NK-92 (cell line): Measurements from ENCODE around the gene ROR1.

Experiments used
- DNase-seq: peaks from one replicate; lab custom pipeline; 2025; ENCODE audit not compliant: unreplicated experiment; lab: John Stamatoyannopoulos, UW

ROR1 gene

GRCh38 chr1:64167176-64167575 lies 393.4 kb downstream of the ROR1 start:
- DNase-seq: no peak

- DNase-seq: no peak
Observed at GRCh38 chr1:64171246-64171645, 397.4 kb downstream of the ROR1 start.

GRCh38 chr1:64171797-64172281 lies 398.0 kb downstream of the ROR1 start:
- DNase-seq: no peak

- DNase-seq: no peak
Observed at GRCh38 chr1:64172458-64172983, 398.7 kb downstream of the ROR1 start.

- DNase-seq: no peak
Observed at GRCh38 chr1:64173336-64173940, 399.6 kb downstream of the ROR1 start.

- no peak for DNase-seq
Observed at GRCh38 chr1:64175639-64176038, 401.8 kb downstream of the ROR1 start.

- DNase-seq: no peak
Observed at GRCh38 chr1:64176659-64177058, 402.8 kb downstream of the ROR1 start.

- DNase-seq: no peak
Observed at GRCh38 chr1:64179588-64179987, 405.8 kb downstream of the ROR1 start.

- no peak for DNase-seq
Observed at GRCh38 chr1:64182207-64182606, 408.4 kb downstream of the ROR1 start.

- DNase-seq: no peak
Observed at GRCh38 chr1:64183395-64184002, 409.7 kb downstream of the ROR1 start.

- no peak for DNase-seq
Observed at GRCh38 chr1:64184003-64184440, 410.2 kb downstream of the ROR1 start.

- DNase-seq: no peak
Observed at GRCh38 chr1:64186138-64186897, 412.5 kb downstream of the ROR1 start.

GRCh38 chr1:64186898-64187280 lies 413.1 kb downstream of the ROR1 start:
- no peak for DNase-seq

- no peak for DNase-seq
Observed at GRCh38 chr1:64187646-64188045, 413.8 kb downstream of the ROR1 start.

- DNase-seq: no peak
Observed at GRCh38 chr1:64192290-64192689, 418.5 kb downstream of the ROR1 start.

GRCh38 chr1:64194168-64195080 lies 420.6 kb downstream of the ROR1 start:
- DNase-seq: no peak

- no peak for DNase-seq
Observed at GRCh38 chr1:64195081-64195395, 421.2 kb downstream of the ROR1 start.

GRCh38 chr1:64196074-64196870 lies 422.5 kb downstream of the ROR1 start:
- no peak for DNase-seq

GRCh38 chr1:64197076-64197475 lies 423.3 kb downstream of the ROR1 start:
- DNase-seq: no peak

- DNase-seq: no peak
Observed at GRCh38 chr1:64199154-64199553, 425.3 kb downstream of the ROR1 start.
